WI38 (cell line): ENCODE measurements around the gene SH3PXD2B.
"Not testable (repeated sequence)": the region's sequence is repeated elsewhere in the genome, so short reads cannot be mapped to it uniquely, and the experiment has no call there.

Source experiments
- H3K4me3 ChIP-seq: 2 replicates; pipeline ENCODE4 v1.5.1; 2011; ENCODE audit warnings: low read depth, mild to moderate bottlenecking, control low read depth, low read length
- CTCF ChIP-seq: IDR thresholded peaks from 2 replicates; pipeline ENCODE4 v1.5.1; 2012; ENCODE audit warnings: low read depth, mild to moderate bottlenecking, control low read depth, low read length

The SH3PXD2B gene

GRCh38 chr5:172485511-172486202 is 31.3 kb upstream of the SH3PXD2B start:
- TF ChIP-seq CTCF: no peak
- no peak overlapping the region for H3K4me3 ChIP-seq

DNA sequence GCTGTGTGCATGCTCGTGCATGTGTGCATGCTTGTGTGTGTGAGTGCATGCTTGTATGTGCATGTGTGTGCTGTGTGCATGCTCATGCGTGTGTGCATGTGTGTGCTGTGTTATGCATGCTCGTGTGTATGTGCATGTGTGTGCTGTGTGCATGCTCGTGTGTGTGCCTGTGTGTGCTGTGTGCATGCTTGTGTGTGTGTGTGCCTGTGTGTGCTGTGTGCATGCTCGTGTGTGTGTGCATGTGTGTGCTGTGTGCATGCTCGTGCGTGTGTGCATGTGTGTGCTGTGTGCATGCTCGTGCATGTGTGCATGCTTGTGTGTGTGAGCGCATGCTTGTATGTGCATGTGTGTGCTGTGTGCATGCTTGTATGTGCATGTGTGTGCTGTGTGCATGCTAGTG is 30.3 kb upstream of the SH3PXD2B start:
- no peak overlapping the region for H3K4me3 ChIP-seq
- no peak for TF ChIP-seq CTCF

GRCh38 chr5:172482156-172483020 is 28.1 kb upstream of the SH3PXD2B start:
- H3K4me3 ChIP-seq: no peak overlapping the region
- no peak for TF ChIP-seq CTCF

DNA sequence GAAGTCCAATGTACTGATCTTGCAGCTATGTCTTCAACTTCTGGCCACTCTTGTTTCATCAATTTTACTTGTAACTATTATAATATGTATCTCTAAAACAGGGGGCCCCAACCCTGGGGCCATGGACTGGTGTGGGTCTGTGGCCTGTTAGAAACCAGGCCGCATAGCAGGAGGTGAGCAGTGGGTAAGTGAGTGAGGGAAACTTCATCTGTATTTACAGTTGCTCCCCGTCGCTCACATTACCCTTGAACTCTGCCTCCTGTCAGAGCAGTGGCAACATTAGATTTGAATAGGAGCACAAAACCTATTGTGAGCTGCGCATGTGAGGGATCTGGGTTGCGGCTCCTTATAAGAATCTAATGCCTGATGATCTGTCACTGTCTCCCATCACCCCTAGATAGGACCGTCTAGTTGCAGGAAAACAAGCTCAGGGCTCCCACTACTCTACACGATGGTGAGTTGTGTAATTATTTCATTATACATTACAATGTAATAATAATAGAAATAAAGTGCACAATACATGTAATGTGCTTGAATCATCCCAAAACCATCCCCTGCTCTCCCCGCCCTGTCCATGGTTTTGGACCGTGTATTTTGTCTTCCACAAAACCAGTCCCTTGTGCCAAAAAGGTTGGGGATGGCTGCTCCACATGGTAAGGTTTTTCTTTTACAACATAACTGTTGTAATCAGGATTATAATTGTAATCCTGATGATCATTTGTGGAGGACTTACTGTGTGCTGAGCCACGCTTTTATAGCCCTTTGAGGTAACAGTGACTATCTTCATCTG is 26.9 kb upstream of the SH3PXD2B start:
- TF ChIP-seq CTCF: no peak
- H3K4me3 ChIP-seq: no peak overlapping the region

DNA sequence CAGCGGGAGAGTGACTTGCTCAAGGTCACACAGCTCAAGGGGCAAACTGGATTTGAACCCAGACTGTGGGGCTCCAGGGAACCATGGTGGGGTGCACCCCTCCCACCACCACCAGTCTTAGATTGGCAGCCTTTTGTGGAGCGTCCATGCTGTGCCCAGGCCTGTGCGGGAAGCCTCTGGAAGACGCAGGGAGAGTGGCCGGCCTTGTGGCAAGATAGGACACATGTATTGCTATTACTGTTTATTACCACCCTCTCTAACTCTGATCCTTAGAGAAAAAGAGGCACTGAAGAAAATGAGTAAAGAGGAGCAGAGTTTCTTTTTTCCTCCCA is 25.4 kb upstream of the SH3PXD2B start:
- H3K4me3 ChIP-seq: no peak overlapping the region
- no peak for TF ChIP-seq CTCF

DNA sequence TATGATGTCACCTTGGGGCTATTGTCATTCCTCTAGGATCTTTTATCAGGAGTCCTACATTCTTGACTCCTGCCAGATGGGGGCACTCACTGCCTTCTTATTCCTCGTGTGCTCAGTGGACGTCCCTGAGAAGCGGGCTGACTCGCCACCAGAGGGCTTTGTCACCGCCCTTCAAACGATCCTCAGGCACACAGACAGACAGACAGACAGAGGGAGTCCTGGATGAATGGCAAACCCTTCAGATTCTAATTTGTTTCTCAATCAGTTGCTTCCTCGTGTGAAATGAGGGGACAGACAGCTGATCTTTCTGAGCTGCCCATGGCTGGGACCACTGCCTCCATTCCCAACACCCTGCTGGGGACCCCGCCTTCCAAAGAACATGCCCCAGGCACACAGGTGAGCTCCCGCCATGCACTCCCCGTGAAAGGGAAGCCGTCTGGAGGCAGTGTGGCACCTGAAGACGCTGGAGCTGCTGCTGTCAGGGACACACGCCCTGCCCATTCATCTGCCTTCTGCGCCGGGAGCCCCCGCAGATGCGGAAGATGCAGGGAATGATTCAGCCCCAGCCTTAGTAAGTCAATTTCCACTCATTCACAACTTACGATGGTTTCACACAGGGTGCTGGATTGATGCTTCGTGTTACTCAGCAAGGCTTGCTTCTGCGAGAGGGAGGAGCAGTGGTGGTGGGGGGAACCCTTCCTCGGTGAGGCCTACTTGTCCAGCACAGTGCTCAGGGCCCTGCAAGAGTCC is 24.9 kb upstream of the SH3PXD2B start:
- peak; percentile 84 for TF ChIP-seq CTCF
- no peak overlapping the region for H3K4me3 ChIP-seq

DNA sequence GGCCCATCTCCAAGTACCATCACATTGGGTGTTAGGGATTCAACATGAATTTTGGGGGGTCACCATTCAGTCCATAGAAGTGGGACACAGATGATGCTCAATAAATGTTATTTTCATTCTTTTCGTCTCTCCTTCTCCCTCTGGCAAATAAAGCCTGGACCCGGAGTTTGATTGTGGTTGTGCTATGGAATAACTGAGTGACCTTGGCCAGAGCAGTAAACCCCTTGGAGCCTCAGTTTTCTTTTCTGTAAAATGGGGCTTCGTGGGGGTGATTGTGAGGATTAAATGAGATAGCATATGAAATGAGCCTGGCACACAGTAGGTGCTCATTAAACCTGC is 24.3 kb upstream of the SH3PXD2B start:
- not testable (repeated sequence) for H3K4me3 ChIP-seq
